HG03378 (cell line): Measurements from ENCODE around the gene DSCAML1.

Source experiments
- ATAC-seq: cut with Tn5 transposase; IDR thresholded peaks from one replicate; pipeline ENCODE4 v1.9.1; 2021; ENCODE audit warnings: mild to moderate bottlenecking, moderate library complexity; ENCODE audit not compliant: unreplicated experiment

The DSCAML1 gene

DNA sequence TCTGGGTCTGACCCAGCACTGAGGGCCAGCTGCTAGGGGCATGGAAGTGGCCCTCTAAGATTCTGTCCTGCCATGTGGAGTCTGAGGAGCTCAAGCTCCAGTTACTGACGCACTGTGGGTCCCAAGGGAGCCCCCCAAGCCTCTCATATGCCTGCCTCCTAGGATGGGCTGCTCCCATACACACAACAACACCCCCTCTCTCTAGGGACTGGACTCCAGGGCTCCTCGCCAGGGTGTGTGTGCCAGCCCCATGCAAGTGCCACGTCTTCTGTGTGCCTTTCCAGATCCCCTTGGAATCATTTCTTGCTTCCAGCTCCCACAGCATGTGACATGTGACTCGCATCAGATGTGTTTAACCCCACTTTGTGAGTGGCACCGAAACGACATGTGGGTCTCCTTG, 234.9 kb downstream of the DSCAML1 start:
- ATAC-seq, result no peak

DNA sequence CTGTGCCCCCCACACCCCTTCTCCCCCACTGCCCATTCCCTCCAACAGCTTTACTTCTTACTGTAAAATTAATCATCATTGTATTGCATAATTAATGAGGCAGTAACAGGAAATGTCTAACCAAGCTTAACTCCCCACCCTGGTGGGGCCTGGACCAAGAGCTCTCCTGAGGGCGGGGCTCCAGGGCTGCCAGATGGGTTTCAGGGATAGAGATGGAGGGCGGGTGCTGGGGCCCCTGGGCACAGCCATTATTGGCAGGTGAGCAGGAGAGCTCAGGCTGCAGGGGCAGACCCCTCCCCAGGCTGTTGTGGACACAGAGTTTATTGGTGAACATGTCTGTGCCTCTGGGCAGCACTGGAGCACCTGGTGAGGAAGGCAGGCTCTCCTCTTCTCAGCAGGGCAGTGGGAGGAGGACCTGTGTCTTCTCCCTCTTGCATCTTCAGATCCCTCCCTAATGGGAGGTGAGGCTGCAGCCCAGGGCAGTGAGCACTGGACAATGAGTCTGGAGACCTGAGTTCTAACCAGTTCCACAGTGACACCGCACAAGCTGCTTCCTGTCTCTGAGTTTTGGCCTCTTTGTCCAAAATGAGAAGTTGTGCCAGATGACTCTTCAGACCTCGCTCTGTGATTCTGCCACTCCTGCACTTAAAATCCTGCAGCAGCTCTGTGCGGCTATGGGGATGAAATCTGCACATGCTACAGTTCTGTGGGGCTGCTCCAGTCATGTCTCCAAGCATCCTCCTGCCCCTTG, 236.1 kb downstream of the DSCAML1 start:
- no peak for ATAC-seq

DNA sequence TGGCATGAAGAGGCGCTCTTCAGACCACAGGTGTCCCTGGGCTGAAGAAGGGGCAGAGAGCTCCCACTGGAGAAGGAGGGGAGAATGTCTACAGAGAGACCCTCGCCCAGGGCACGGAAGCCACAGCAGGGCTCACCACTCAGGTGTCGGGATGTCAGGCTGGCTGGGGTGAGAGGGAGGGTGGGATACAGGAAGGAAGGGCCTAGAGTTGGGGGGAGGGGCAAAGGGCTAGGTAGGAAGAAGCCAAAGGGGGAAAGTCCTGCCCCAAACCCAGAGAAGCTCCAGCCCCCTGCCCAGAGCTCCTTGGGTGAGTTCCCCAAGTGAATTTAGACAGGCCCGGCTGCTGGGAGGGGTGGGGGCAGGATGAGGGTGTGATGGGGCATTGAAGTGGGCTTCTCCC, 237.3 kb downstream of the DSCAML1 start:
- no peak for ATAC-seq

DNA sequence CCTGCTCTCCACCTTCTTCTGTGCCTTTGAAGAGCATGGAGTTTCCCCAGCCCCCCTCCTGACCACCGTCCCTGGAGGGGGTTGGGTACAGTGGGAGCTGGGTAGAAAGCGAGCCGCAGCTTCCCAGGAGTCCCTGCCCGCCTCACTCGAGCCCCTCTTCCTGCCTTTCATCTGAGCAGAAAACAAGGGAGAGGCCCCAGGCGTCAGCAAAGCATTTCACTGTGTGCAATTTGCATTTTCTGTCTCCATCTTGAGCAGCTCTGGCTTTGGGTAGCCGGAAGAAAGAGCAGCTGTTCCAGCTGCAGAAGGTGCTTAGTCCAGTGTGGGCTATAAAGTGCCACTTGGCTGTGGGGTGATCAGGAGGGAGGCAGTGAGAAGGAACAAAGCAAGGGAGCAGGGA, 239.7 kb downstream of the DSCAML1 start:
- ATAC-seq, result no peak

DNA sequence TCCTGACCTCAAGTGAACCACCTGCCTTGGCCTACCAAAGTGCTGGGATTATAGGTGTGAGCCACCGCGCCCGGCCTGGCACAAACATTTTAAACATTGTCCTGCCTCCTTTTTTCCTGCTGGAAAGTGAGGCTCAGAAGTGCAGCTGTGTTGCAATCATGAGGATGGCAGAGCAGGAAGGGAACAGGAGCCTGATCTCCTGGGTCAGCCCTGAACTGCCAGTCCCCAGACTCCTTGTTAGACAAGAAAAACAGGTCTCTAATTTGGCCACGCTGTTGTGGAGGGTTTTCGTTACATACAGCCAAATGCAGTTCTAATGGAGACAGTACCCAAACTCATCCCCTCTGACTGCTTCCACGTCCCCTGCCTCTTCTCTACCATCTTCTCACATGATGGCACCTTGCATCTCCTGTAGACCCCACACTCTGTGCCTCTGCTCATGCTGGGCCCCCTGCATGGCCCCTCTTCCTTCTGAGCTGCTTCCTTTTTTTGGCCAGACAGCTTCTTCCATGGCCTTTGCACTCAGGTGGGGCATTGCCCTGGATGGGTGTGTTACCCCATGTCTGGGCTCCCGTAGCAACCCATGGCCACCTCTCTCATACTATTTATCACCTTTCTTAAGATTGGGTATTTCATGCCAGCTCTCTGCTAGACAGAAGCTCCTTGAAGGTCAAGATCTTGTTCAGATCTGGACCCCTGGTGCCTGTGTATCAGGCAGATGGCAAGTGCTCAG, 242.2 kb downstream of the DSCAML1 start:
- no peak for ATAC-seq

DNA sequence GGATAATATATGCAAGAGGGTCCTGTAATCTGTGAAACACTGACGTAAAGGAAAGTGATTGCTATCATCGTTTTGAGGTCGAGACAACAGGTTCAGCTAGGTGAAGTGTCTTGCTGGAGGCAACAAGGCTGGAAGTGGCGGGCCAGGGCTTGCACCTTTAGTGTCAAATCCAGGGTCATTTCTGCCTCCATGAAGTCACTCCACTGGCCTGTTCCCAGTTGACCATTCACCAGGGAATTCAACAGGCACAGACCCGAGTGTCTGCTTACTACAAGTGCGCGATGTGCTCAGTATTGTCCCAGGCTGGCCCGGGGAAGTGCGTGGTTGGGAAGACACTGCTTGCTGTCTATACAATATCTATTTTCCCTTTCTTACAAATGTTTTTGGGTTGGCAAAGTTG, 244.4 kb downstream of the DSCAML1 start:
- no peak for ATAC-seq

DNA sequence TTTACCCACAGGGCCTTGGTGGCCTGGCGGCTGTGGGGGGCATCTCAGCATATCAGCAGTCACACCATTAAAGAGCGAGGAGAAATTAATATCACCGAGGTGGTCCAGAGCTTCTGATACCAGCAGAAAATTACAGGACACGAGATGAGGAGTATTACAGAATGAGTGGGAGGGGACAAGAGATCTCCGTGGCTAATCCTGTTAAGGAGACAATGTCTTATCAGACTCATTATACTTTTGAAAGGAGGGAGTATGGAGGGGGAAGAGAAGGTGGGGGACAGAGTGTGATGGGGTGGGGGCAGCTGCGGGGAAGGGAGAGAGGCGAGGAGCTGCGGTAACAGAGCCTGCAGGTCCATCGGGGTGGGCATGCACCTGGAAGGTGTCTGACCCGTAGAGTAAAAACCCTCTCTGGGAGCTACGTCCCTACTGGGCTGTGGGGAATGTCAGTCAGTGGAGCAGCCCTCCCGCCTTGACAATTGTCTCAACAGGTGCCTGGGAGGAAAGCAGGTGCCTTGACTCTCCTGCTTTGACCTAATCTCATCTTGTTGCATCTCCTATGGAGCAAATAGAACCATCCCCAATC, 245.2 kb downstream of the DSCAML1 start:
- no peak for ATAC-seq

DNA sequence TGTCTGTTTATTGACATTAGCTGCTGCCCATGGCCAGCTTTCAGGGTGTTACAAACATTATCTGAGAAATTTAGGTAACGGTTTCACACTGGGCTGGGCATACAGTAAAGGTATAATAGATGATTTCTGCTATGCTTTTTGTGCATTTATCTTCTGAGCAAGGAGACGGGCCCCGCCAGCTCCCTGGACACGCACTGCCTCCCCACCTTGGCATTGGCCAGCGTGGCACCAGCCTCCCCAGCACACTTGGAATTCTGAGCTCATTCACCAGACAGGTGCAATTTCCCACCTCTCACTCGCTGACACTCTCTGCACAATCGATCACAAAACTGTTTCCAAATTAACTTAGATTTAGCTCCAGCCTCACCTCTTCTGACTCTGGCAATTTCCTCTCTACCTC, 246.6 kb downstream of the DSCAML1 start:
- no peak for ATAC-seq

DNA sequence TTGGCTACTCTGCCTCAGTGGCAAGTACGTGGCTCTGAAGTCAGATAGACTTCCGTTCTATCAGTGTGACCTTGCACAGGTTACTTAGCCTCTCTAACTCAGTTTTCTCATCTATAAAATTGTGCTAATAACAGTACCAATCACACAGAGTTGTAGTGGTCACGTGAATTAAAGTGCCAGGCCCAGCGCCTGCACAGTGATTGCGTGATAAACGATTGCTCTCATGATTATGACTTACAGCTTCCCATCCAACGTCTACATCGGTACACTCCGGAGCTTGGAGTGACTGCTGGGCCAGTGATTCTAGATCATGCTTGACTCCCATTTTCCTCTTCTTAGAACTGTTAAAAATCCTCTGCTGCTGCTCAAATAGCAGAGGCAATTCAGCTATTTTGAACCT, 247.6 kb downstream of the DSCAML1 start:
- ATAC-seq, result no peak

DNA sequence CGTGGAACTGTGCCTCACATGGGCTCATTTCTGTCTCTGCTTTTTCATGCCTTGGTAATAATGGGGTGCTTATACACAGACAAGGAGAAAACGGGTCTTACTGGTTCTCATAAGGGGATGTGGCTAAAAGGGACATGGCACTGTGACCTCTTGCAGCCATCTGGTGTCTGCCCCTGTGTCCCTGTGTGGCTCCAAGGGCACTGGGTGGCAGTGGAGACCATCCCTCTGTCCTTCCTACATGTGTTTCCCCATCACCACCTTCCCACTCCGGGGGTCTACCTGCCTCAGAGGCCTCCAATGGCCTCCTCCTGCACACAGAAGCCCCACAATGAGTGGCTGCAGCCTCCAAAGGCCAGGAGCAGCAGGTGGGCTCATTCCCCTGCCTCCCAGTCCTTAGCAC, 248.1 kb downstream of the DSCAML1 start:
- no peak for ATAC-seq

DNA sequence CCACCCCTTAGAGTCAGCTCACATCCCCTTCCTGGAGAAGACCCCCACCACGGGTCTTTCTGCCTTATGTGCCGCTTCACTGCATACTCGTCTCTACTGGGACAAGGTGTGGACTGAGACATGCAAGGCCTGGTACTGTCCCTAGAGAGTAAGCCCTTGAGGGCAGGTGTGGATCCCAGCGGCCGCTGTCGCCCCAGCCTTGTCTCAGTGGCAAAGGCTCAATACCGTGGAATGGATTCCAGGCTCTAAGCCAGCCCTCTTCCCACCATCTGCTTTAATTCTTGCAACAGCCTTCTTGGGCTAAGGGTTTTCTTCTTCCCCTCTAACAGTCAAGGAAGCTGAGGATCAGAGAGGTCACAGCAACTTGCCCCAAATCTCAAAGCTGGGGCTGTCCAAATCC, 249.1 kb downstream of the DSCAML1 start:
- ATAC-seq, result no peak

DNA sequence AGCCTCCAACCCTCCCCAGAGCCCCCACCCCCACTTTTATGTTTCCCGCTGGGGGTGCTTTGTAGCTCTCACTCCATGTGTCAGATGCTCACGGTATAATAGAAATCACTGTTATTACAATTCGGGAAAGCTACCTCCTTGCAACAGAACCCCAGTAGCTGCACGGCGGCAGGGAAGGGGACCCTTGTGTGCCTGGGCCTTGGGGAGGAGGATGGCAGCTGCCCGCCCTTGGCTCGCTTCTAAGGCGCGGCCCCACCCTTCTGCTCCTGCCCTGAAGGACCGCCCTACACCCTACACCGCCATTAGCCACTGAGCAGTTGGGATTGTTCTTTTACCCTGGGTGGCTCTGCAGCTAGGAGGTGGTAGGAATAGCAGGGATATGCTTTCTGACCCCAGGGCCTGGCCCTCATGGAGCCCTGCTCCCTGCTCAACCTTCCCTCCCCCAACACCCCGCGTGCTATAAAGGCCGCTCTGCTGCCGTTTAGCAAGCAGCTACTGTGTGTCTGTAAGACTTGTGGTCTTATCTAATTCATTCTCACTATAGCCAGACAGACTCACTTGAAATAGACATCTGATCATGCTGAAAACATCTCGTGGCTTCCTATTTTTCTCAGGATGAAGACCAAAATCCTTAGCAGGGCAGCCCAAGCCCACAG, 249.7 kb downstream of the DSCAML1 start:
- ATAC-seq, result no peak

DNA sequence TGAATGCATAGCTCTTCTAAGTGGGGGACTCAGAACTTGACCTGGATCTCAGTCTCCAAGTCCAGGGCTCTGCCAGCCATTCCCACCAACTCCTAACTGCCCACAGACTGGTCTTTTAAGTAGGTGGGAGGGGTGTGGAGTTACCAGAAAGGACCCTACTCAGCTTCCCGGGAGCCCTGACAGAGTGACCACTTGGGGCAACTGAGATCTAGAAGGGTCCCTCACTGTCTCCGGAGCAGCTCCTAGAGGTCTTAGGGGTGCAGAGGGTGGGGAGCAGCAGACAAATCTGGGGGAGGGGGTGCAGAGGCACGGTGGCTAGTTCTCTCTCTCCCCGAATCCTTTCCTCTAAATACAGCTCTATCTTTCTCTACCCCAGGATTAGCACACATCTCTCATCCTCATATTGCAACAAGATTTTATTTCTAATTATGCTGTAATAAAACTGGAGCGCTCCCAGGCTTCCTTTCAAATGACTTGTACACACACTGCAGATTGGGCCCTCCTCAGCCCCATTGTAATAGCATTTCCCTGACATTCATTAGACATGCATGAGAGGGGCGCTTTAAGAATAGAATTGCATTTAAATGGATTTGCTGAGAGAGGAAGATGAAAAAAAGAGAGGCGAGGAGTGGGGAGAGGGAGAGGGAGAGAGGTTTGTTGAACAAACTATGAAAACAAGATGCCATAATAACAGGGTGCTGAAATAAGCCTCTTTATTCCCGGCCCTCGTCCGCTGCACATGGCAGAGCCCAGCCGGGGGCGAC, 250.4 kb downstream of the DSCAML1 start:
- ATAC-seq, result no peak

DNA sequence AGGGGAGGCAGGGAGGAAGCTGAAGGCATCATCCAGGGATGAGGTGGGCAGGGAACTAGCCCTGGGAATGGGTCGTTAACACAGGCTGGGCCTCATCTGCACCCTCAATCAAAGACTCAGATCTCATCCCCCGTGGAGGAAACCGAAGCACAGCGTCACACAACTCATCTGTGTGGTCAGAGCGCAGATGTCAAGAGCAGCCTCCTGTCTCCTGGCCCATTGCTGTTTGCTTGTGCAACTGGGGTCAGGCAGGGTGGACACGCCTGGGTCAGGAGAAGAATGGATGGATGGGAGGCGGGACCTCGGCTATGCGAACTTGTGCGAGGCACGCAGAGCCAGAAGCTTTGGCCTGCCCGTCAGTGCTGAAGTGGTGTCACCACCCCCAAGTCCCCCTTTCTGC, 251.3 kb downstream of the DSCAML1 start:
- ATAC-seq, result no peak

DNA sequence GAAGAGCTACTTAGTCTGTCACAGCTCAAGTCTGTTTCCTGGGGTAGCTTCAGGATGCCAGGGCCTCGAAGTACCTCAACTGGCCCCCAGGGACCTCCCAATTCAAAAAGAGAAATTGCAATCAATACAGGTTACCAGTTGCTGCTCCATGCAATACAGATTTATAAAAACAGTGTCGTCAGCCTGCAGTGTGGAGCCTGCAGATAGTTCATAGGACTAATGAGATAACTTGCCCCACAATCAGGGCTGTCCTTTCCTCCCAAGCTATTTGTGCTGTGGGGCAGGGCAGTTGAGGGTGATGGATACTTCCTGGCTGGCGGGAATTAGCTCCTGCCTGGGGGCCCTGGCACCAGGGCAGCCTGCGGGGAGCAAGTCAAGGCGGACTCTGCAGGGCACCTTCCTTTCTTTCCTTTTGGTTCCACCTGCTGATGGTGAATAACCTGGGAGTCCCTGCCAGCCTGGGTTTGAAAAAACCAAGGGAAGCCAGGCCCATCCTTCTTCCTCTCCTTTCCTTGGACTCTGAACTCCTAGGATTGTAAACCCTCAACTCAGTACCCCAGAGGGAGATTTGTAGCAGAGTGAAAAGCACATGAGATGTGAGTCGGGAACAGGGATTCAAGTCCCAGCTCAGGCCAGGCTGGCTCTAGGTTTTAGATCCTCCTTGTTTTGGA, 252.8 kb downstream of the DSCAML1 start:
- no peak for ATAC-seq

DNA sequence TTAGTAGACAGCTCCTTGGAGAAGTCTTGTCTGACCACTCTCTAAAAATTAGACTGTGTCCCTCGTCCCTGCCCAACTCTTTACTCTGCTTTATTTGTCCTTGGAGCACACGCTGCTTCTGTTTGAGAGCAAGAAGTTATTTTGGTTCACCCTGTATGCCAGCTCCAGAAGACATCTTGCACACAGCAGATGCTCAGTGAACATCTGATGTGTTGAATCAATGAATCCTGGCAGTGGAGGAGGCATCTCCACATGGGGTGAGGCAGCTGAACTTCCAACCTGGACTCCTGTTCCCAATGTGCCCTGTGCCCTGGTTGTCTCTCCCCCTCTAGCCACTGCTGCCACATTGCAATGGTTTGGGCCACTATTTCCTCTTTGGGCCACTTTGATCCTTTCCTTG, 255.8 kb downstream of the DSCAML1 start:
- ATAC-seq, result no peak

DNA sequence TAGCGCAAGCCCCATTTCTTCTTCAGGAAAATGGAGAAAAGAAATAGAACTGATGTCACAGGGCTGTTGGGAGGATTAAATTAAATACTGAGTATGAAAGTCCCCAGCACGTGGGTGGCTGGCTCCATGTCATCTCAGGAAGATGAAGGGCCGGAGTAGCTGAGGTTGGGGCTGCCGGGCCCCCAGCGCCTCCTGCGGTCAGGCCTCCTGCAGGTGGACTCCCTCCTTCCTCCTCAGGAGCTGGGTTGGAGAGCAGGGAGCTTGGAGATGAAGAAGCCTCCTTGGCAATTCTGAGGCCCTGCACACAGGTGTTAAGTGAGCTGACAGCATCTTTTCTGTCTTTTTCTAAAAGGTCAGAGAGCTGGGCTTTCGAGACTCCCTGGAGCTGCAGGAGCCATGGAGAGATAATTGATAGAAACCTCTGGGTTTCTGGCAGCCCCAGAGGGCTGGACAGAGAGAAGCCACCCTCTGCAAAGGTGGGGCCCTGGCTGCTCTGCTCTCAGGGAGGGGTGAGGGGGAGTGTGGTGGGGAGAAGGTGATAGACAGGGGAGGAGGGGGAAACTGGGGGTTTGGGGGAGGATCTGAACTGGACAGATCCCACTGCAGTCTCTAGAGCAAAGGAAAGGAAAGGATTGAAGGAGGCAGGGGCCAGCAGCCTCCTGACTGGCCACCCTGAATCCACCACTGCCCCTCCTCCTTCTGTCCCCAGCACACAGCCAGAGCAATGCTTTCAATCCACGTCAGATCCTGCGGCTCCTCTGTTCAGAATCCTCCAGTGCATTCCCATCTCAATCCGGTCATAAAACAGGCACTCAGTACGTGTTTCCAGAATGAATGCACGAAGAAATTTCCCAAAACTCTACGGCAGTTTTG, 258.5 kb downstream of the DSCAML1 start:
- no peak for ATAC-seq

DNA sequence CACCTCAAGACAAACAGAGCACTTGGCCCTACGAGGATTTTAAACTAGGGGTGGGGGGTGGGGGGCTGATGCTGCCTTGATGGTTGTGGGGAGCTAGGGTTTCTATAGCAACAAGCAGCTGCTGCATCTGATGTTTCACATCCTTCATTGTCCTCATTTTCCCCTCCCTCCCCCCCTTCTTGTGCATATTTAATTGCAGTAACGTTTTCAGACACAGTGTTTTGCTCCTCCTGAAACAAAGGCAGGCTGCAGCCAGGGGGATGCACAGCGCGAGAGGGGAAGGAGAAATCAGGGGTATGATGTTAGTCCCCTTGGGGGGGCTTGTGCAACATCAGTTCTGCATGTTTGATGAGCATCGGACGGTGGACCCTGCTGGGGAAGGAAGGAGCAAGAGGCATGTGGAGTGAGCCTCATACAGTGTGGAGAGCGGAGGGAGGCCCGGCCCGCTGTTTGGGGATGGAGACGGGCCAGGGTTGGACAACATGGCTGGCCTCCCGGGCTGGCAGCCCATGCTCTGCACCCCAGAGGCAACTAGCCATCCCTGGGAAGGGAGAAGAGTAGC, 261.1 kb downstream of the DSCAML1 start:
- ATAC-seq, result no peak

DNA sequence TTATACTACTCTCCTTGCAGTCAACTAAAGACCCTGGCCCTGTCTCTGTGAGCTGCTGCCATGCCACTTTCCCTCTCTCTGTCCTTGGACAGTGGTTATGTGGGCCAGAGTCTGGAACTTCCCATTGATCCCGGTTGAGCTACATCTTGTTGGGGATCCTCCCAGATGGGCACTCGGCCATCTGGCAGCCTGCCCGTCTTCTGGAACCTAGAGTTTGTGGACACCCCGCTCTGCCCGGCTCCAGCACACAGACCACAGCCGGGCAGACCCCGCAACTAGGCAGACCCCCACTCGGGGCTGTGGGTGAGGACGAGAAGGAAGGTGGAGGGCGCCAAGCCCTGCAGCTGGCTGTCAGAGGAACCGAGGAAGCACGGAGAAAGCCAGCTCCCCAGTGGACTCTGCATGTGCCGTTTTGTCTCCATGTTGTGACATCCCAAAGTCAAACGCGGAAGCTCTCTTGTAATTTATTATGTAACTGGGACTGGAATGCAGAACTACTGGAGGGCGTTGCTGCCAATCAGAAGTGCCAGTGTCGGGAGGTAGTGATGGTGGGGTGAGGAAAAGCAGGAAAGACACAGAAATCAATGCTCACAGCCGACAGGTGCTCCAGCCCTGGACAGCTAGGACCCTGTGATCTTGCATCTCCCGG, 261.7 kb downstream of the DSCAML1 start:
- ATAC-seq, result no peak
